GM18873 (cell line): ENCODE results near the gene PLPP3.
"Not testable (repeated sequence)": the region's sequence is repeated elsewhere in the genome, so short reads cannot be mapped to it uniquely, and the experiment has no call there.

Experiments used
- ATAC-seq: cut with Tn5 transposase; IDR thresholded peaks from one replicate; pipeline ENCODE4 v1.9.1; 2021; ENCODE audit warnings: mild to moderate bottlenecking, moderate library complexity, moderate number of reproducible peaks; ENCODE audit not compliant: unreplicated experiment, low FRiP score

PLPP3 gene

DNA sequence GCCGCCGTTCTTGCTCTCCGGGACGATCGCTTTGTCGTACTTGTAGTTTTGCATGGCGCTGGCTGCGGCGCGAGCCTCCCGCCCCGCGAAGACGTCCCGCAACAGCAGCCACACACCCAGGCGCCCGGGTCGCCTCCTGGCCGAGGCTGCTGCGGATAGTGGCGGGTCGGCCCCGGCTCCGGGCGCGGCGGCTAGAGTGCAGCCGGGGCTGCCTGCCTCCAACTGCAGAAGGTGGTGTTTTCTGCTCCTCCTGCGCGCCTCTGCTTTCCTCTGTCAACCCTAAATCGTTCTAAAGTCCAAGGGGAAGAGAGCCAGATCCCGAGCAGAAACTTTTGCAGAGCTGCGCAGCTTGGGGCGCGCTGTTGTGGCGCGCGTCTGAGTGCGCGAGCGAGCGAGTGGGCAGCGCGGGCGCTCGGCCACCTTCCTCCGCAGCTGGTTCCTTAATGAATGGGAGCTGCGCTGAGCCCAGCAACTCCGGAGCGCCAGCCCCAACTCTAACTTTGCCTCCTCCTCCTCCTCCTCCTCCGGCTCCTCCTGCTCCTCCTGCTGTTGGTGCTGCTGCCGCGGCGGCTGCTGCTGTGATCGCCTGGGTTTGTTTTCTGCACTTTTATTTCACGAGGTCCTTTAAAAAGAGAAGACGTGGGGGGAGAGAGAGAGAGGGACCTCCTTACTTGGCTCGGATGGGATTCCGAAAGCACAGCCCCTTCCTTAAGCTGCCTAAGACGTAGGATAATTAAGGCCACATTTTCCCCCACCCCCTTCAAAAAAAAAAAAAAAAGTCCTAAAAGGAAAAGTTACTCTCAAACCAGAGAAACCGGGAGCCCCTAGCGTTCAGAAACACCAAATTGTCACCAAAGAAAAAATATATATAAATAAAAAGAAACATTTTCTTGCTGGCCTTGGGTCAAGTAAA, at the start of gene PLPP3:
Gene PLPP3, minus strand, starts transcription at position 601 of the 913 bp plus-strand sequence. Its CDS starts 547 bp downstream, at position 54.
- ATAC-seq = no peak

DNA sequence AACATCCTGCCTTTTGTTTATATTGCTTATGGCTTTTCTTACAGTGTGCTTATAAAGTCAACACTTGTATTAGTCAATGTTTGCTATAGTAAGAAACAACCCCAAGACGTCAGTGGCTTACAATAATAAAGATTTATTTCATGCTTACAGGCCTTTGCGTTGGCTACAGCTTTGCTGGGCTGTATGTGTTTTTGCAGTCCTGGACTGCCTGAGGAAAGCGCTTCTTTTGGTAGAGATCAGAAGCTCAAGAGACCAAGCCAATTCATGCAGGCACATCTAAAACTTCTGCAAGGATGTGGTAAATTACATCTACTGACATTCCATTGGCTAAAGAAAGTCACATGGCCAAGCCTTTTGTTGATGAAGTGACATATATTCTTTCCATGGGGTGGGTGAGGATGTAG, 48.3 kb upstream of the PLPP3 start:
- no peak for ATAC-seq

DNA sequence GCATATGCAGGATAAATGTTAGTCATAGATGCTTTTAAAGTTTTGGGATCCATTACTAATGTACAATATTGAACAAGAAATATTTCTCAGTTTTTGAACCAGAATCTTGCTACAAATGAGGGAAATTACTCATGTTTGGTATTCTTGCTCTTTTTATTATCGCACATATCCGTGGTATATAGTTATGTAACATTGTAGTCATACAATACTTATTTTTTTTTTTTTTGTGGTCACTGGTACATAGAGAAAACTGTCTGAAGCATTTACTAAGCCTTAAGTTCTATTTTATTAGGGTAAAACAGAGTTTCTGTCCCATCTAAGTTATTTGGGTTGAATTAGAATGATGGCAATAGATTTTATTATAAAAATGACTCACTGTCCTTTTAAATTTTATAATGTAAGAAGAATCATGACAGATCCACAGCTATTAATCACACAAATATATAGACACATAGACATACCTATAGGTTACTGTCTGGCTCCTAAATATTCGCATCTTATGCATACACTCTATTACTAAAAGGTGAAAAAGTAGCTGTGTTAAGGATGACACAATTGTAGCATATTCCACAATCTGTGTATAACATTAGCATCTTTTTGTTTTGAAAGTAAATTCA, 47.8 kb upstream of the PLPP3 start:
- no peak for ATAC-seq

DNA sequence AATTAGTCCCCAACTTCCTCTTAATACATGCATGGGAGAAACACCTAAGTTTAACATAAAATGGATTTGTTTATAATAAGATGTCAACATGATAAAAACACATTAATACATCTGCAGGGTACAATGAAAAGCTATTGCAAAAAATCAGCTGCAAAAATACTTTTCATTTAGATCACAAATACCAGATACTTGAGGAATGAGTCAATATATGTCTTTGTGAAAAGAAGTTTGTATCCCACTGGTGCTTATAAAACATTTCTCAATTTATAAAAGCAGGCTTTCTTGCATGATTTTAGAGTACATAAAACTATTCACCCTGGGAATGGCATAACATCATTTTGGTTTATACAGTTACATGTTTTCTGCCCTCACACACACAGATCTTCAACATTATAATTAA, 47.2 kb upstream of the PLPP3 start:
- ATAC-seq = no peak

DNA sequence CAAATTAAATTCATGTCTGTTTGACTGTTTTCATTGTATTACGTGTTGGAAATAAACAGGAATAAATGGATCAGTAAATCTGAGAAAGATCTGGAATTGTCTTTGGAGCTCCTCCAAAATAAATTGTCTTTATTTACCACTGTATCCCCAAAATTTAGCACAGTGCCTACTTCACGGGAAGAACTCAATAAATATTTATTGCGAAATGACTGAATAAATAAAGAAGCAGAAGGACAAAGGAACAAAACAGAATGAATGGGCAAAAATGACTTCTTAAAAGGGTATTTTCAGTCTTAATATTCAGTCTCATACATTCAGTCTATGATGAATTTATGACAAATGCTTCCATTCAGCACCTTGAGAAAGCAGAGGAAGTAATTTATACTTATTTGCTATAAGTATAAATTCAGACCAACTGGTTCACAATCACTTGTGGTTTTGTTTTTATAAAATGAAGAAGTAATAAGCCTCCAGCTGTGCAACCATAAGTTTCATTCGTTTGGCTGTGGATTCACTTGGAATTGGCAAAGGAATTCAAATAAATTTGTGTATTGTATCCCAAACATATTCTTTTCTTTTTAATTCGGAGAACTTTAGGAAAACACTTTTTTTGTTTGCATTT, 46.6 kb upstream of the PLPP3 start:
- ATAC-seq = no peak

DNA sequence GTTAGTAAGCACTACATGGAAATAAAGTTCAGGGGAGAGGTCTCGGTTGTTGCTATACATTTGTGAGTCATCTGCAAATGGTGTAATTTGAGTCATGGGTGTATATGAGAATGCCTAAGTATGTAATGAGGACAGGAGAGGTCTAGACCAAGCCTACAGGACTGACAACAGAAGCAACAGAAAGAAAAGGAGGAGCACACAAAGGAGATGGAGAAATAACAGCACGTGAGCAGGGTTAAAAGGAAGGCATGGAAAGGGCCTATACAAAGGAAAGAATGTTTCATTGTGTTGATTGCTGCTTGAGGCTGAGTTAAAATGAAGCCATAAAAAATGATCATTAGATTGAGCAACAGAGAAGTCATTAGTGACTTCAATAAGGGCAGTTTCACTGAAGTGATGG, 37.8 kb upstream of the PLPP3 start:
- no peak for ATAC-seq

DNA sequence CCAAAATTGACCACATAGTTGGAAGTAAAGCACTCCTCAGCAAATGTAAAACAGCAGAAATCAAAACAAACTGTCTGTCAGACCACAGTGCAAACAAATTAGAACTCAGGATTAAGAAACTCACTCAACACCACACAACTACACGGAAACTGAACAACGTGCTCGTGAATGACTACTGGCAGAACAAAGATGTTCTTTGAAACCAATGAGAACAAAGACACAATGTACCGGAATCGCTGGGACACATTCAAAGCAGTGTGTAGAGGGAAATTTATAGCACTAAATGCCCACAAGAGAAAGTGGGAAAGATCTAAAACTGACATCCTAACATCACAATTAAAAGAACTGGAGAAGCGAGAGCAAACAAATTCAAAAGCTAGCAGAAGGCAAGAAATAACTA, 31.4 kb upstream of the PLPP3 start:
- not testable (repeated sequence) for ATAC-seq

DNA sequence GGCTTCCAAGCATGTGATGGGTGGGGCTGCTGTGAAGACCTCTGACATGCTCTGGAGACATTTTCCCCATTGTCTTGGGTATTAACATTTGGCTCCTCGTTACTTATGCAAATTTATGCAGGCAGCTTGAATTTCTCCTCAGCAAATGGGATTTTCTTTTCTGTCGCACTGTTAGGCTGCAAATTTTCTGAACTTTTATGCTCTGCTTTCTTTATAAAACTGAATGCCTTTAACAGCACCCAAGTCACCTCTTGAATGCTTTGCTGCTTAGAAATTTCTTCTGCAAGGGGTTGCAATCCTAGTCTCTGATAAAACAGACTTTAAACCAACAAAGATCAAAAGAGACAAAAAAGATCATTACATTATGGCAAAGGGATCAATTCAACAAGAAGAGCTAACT, 30.7 kb upstream of the PLPP3 start:
- ATAC-seq = not testable (repeated sequence)

DNA sequence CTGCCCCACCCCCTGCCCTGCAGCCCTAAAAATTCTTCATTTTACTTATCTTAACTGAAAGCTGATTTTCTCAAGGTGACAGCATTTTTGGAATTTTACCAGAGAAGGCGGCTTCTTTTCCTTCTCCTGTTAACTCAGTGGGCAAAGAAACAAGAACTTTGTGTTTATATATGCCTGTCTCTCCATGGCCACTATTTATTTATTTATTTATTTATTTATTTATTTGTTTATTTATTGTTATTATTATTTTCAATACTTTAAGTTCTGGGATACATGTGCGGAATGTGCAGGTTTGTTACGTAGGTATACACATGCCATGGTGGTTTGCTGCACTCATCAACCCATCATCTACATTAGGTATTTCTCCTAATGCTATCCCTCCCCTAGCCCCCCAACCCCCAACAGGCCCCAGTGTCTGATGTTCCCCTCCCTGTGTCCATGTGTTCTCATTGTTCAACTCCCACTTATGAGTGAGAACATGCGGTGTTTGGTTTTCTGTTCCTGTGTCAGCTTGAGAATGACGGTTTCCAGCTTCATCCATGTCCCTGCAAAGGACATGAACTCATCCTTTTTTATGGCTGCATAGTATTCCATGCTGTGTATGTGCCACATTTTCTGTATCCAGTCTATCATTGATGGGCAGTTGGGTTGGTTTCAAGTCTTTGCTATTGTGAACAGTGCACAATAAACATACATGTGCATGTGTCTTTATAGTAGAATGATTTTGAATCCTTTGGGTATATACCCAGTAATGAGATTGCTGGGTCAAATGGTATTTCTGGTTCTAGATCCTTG, 16.2 kb upstream of the PLPP3 start:
- not testable (repeated sequence) for ATAC-seq

DNA sequence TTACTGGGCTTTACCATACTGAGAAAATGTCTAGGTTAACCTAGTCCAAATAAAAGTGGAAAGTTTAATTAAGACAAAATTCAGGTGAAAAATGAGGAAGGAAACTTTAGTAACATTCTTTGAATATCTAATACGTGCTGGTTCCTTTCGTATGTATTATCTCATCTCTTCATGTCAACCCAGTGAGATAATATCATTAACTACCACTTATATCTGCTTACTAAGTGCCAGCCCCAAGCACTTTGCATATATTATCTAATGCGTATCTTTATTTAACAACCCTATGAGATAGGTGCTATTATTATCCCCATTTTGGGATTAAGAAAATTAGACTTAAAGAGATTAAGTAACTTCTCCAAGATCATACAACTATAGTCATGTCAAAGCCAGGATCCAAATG, 12.5 kb upstream of the PLPP3 start:
- no peak for ATAC-seq

DNA sequence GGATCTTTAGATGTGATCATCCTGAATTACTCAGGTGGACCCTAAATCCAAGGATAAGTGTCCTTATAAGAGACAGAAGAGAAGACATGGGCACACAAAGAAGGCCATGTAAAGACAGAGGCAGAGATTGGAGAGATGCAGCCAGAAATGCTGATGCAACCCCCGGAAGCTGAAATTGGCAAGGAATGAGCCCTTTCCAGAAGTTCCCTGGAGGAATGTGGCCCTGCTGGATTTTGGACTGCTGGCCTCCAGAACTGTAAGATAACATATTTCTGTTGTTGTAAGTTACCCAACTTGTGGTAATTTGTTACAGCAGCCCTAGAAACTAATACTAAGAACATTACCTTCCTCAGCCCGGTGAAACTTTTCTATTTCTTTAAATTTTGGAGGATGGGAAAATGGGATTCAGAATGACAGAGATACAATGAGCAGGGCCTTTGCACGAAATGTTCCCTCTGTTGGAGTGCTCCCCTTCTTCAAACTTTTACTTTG, 11.2 kb upstream of the PLPP3 start:
- no peak for ATAC-seq

DNA sequence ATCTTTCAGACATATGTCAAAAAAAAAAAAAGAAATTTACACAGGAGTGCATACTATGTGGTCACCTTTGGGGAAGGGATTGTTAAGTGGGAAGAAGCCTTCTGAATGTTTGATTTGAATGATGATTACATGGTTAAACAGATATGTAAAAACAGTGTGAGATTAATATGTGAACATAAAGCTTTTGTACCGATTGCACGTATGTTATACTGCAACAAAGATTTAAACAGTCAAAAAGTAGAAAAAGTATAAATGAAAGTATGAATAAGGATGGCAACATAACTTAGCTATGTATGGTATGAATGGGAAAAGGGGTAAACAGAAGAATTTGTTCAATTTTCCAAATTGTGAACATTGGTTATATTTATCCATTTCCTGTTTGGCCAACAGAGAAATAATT, 10.0 kb upstream of the PLPP3 start:
- ATAC-seq = no peak

DNA sequence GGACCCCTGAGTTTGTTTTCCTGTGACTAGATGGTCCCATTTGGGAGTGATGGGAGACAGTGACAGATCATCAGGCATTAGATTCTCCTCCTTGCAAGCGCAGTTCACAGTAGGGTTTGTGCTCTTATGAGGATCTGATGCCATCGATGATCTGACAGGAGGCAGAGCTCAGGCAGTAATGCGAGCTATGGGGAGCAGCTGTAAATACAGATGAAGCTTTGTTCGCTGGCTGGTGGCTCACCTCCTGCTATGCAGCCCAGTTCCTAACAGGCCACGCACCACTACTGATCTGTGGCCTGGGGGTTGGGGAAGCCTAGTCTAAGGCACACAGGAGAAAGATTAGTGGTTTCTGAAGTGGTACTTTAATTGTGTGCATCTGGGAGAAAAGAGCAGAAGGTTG, 7.1 kb upstream of the PLPP3 start:
- ATAC-seq = no peak

DNA sequence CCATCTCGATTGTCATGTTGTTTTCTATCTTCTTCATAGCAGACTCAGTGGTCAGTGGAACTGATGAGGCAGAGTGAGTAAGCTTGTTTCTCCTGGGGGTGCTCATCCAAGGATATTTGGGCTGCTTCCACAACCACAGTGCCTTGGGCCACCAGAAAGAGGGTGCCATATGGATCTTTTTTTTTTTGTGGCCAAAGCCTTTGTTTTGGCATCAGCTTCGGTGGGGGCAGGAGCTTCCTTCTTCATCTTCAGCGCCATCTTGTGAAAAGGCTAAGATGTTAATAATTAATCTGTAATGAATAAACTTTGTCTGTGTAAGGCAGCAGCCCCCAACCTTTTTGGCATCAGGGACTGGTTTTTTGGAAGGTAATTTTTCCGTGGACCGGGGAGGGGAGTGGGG, 6.6 kb upstream of the PLPP3 start:
- no peak for ATAC-seq

DNA sequence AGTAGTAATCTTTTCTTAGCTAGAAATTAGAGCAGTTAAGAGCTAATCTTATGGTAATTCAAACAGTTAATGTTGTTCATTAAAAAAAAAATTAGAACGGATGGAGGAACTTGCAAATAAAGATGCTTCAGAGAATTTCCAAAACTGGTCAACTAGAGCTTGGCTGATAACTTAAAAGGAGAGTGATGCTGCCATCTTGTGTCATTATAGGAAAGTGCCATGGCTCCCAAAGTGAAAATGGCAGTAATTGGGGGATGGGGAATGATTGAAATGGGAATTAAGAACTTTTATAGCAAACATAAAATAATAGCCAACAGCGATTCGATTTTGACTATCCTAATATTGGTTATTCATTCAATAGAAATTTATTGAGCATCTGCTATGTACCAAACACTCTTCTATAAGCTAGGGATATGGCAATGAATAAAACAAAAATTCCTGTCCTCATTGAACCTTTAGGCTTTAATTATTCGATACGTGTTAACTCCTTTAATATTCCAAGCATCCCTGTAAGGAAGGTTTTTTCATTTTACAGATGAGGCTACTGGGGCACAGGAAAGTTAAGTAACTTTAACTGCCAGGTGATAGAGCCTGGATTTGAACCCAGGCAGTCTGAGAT, 5.7 kb upstream of the PLPP3 start:
- no peak for ATAC-seq

DNA sequence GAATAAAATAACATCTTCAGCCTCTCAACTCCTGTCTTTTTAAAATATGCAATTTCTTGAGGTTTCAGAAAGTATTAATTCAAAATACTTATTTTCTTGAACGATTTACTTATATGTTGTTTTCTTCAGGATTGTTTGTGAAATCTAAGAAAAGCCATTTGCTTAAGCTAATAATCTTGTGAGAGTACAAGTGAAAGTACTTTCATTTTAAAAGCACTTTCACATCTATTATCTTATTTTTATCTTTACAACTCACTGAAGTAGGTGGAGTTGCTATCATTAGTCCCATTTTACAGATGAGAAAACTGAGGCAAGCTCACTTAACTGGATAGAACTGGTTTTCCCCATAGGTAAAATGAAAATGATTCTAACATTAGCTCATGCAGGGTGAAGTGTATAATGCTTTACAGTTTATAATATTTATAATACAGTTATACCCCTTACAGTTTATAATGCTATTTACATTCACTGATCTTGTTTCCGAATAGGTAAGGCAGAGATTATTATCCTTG, 4.7 kb upstream of the PLPP3 start:
- no peak for ATAC-seq

DNA sequence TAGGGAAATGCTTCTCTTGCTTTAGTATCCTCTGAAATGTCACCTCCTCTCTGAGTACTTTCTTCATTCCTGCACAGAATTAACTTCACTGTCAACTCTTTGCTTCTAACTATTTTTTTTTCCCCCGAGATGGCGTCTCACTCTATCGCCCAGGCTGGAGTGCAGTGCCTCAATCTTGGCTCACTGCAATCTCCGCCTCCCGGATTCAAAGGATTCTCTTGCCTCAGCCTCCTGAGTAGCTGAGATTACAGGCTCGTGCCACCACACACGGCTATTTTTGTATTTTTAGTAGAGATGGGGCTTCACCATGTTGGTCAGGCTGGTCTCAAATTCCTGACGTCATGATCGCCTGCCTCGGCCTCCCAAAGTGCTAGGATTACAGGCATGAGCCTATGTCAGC, 1.4 kb upstream of the PLPP3 start:
- ATAC-seq = no peak

DNA sequence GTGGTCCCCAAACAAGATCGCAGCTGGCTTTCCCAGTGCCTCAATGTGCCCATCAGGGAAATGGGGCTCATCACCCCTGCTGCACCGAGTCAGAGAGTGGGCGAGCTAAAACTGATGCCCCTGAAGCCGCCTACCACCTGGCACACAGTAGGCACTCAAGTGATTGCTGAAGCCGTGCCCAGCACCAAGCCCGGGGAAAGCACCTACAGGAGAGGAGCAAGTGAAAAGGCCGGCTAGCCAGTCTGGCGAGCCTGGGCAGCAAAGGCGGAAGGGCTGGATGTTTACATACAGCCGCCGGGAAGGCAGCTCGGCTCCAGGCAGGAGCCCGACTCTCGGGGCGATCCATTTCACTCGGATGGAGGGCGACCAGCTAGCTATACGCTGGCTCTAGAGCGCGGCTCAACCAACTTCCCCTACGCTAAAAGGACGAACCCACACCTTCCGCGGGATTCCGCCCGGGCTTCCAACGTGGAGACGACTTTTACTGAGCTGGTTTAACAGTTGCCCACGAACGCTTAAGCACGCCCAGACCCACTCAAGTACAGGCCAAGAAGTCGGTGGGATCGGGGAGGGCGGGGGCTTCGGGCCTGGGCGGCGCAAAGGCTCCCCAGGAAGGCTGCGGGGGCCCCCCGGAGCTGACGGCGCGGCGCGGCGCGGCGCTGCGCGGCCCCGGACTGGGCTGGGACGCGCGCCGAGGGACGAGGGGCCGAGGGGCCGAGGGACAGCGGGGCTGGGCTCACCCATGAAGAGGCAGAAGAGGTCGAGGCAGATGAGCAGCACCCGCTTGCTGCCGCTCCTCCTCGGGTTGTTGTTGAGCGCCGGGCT, 1.0 kb downstream of the PLPP3 start:
- ATAC-seq = no peak
